H9 (cell line): Measurements from ENCODE around the gene SERPINB11. TPM values are rescaled to one million over a fixed set of nuclear protein-coding genes. Genes with fewer than 3 reads are reported as not detected.

Experiments used
- DNase-seq: peaks from one replicate; pipeline ENCODE4 v3.0.0-alpha.2; 2017
- H2AFZ ChIP-seq: one replicate; pipeline ENCODE4 v1.6.1; 2013; ENCODE audit warnings: mild to moderate bottlenecking, low read length, control low read depth, moderate library complexity
- H2AK5ac ChIP-seq: 2 replicates; pipeline ENCODE4 v1.6.1; 2013; ENCODE audit warnings: low read length, control low read depth, mixed read lengths; ENCODE audit not compliant: insufficient read length
- H2BK120ac ChIP-seq: one replicate; pipeline ENCODE4 v1.6.1; 2013; ENCODE audit warnings: low read depth, mild to moderate bottlenecking, low read length, control low read depth, inconsistent platforms; ENCODE audit not compliant: poor library complexity, severe bottlenecking
- H2BK12ac ChIP-seq: 2 replicates; pipeline ENCODE4 v1.6.1; 2013; ENCODE audit warnings: low read length, control low read depth, mixed read lengths, low read depth; ENCODE audit not compliant: insufficient read length
- H2BK15ac ChIP-seq: 2 replicates; pipeline ENCODE4 v1.6.1; 2013; ENCODE audit warnings: low read depth, low read length, control low read depth
- H2BK20ac ChIP-seq: one replicate; pipeline ENCODE4 v1.6.1; 2013; ENCODE audit warnings: low read depth, mild to moderate bottlenecking, low read length, control low read depth, inconsistent platforms; ENCODE audit not compliant: poor library complexity, severe bottlenecking
- H2BK5ac ChIP-seq: 2 replicates; pipeline ENCODE4 v1.6.1; 2013; ENCODE audit warnings: low read length, control low read depth, mixed read lengths; ENCODE audit not compliant: insufficient read length
- H3K14ac ChIP-seq: 2 replicates; pipeline ENCODE4 v1.6.1; 2013; ENCODE audit warnings: low read length, control low read depth; ENCODE audit not compliant: insufficient read depth
- H3K18ac ChIP-seq: 2 replicates; pipeline ENCODE4 v1.6.1; 2013; ENCODE audit warnings: low read depth, mild to moderate bottlenecking, mixed read lengths, low read length, control low read depth; ENCODE audit not compliant: insufficient read length
- H3K23ac ChIP-seq: 2 replicates; pipeline ENCODE4 v1.6.1; 2013; ENCODE audit warnings: low read length, control low read depth, mixed read lengths, low read depth; ENCODE audit not compliant: insufficient read length
- H3K23me2 ChIP-seq: 2 replicates; pipeline ENCODE4 v1.6.1; 2013; ENCODE audit warnings: low read depth, mild to moderate bottlenecking, mixed read lengths, low read length, control low read depth; ENCODE audit not compliant: insufficient read length, poor library complexity, severe bottlenecking
- H3K27ac ChIP-seq: 2 replicates; pipeline ENCODE4 v1.5.1; 2013; ENCODE audit warnings: low read length, control low read depth, mixed read lengths, low read depth; ENCODE audit not compliant: insufficient read length
- H3K27me3 ChIP-seq: 2 replicates; pipeline ENCODE4 v1.6.1; 2013; ENCODE audit warnings: low read length, control low read depth, inconsistent platforms; ENCODE audit not compliant: insufficient read depth
- H3K4ac ChIP-seq: 2 replicates; pipeline ENCODE4 v1.6.1; 2013; ENCODE audit warnings: low read depth, mild to moderate bottlenecking, control low read depth, inconsistent platforms, low read length, moderate library complexity
- H3K4me1 ChIP-seq: 2 replicates; pipeline ENCODE4 v1.6.1; 2013; ENCODE audit warnings: low read length, control low read depth, inconsistent platforms; ENCODE audit not compliant: insufficient read depth
- H3K4me2 ChIP-seq: 2 replicates; pipeline ENCODE4 v1.6.1; 2013; ENCODE audit warnings: low read length, control low read depth, mixed read lengths; ENCODE audit not compliant: insufficient read length, insufficient read depth
- H3K56ac ChIP-seq: 2 replicates; pipeline ENCODE4 v1.6.1; 2013; ENCODE audit warnings: low read depth, mild to moderate bottlenecking, mixed read lengths, low read length, control low read depth; ENCODE audit not compliant: insufficient read length
- H3K79me1 ChIP-seq: 2 replicates; pipeline ENCODE4 v1.6.1; 2013; ENCODE audit warnings: low read depth, mild to moderate bottlenecking, moderate library complexity, low read length, control low read depth, inconsistent platforms; ENCODE audit not compliant: insufficient read depth, poor library complexity, severe bottlenecking
- H3K79me2 ChIP-seq: 2 replicates; pipeline ENCODE4 v1.6.1; 2013; ENCODE audit warnings: low read length, control low read depth, inconsistent platforms; ENCODE audit not compliant: insufficient read depth
- H3K9ac ChIP-seq: 2 replicates; pipeline ENCODE4 v1.6.1; 2013; ENCODE audit warnings: low read length, control low read depth, mixed read lengths; ENCODE audit not compliant: insufficient read length; ENCODE audit errors: extremely low read depth
- H3K9me3 ChIP-seq: one replicate; pipeline ENCODE4 v1.6.1; 2013; ENCODE audit warnings: low read depth, low read length, inconsistent platforms; ENCODE audit not compliant: control insufficient read depth
- H3T11ph ChIP-seq: one replicate; pipeline ENCODE4 v1.6.1; 2013; ENCODE audit warnings: mild to moderate bottlenecking, low read length, control low read depth, inconsistent platforms
- H4K20me1 ChIP-seq: one replicate; pipeline ENCODE4 v1.6.1; 2013; ENCODE audit not compliant: control insufficient read depth, insufficient read length, insufficient read depth
- H4K5ac ChIP-seq: 2 replicates; pipeline ENCODE4 v1.6.1; 2013; ENCODE audit warnings: low read depth, mild to moderate bottlenecking, mixed read lengths, low read length, control low read depth; ENCODE audit not compliant: insufficient read length
- H4K8ac ChIP-seq: replicated peaks from 2 replicates; pipeline ENCODE4 v1.6.1; 2013; ENCODE audit warnings: low read length, control low read depth, mixed read lengths, low read depth; ENCODE audit not compliant: insufficient read length
- H4K91ac ChIP-seq: 2 replicates; pipeline ENCODE4 v1.6.1; 2013; ENCODE audit warnings: low read depth, mild to moderate bottlenecking, moderate library complexity, mixed read lengths, low read length, control low read depth; ENCODE audit not compliant: insufficient read length
- H3K27ac Mint-ChIP-seq, 3 experiments: 2 replicates in 2 of 3; 3 replicates in 1 of 3; pipeline ENCODE4 v1.8.0; 2020 to 2021; ENCODE audit warnings: mixed read lengths in 3 of 3, mild to moderate bottlenecking in 1 of 3, moderate library complexity in 1 of 3
- H3K27me3 Mint-ChIP-seq: 2 replicates; pipeline ENCODE4 v1.8.0; 2021; ENCODE audit warnings: low read depth, mild to moderate bottlenecking, moderate library complexity, mixed read lengths
- H3K36me3 Mint-ChIP-seq, 3 experiments: 2 replicates in 2 of 3; 3 replicates in 1 of 3; pipeline ENCODE4 v1.8.0; 2020 to 2021; ENCODE audit warnings: low read depth in 3 of 3, mixed read lengths in 3 of 3; ENCODE audit not compliant: insufficient read depth in 1 of 3
- H3K4me1 Mint-ChIP-seq, 2 experiments: 2 replicates each; pipeline ENCODE4 v1.8.0; 2020; ENCODE audit warnings: mixed read lengths in 2 of 2
- H3K4me3 Mint-ChIP-seq, 2 experiments: 2 replicates in 1 of 2; 3 replicates in 1 of 2; pipeline ENCODE4 v1.8.0; 2020 to 2021; ENCODE audit warnings: mild to moderate bottlenecking in 2 of 2, mixed read lengths in 2 of 2, moderate library complexity in 1 of 2
- H3K9me3 Mint-ChIP-seq, 2 experiments: 2 replicates in 1 of 2; 3 replicates in 1 of 2; pipeline ENCODE4 v1.8.0; 2020; ENCODE audit warnings: mild to moderate bottlenecking in 2 of 2, mixed read lengths in 2 of 2, moderate library complexity in 1 of 2
- CTCF ChIP-seq: fragments of 200-600 bp; sonication (generic); conservative IDR thresholded peaks from 3 replicates; pipeline ENCODE4 v1.8.0; 2021; ENCODE audit warnings: antibody characterized with exemption, mild to moderate bottlenecking
- WGBS: extraction: QIAGEN DNeasy Blood & Tissue Kit; methylation state at CpG from one replicate; pipeline ENCODE4 v1.1.7; 2013; ENCODE audit warnings: missing lambda C conversion rate, low lambda C conversion rate, mixed read lengths; ENCODE audit not compliant: insufficient read length; ENCODE audit errors: extremely low coverage; 5-methylcytosine and 5-hydroxymethylcytosine counted together
- total RNA-seq: library from RNA; stranded (reverse); gene quantifications from 2 replicates; pipeline ENCODE4 v1.2.1, GENCODE V29; 2021

The SERPINB11 gene
- total RNA-seq, 1 experiment from 2014 or later, result not detected

- Histone ChIP-seq H2BK15ac (no peak overlapping the region), H3K23me2 (no peaks in the 10 kb centered on the region), H4K91ac (no peak overlapping the region), H2BK12ac (no peak overlapping the region), H3K4me1 (peaks cover 4% of the 10 kb centered on the region; the same call in 1 of the 2 replicates), H3T11ph (no peak overlapping the region), H2AK5ac (no peak overlapping the region), H3K23ac (no peak overlapping the region), H3K56ac (no peak overlapping the region), H3K9ac (no peak overlapping the region), H3K27ac (no peak overlapping the region), H2AFZ (no peak overlapping the region), H3K9me3 (no peaks in the 10 kb centered on the region), H3K4ac (no peak overlapping the region), H2BK5ac (no peak overlapping the region), H3K27me3 (no peaks in the 10 kb centered on the region), H3K79me1 (no peaks in the 10 kb centered on the region), H4K8ac (no peak overlapping the region), H4K5ac (no peak overlapping the region), H3K14ac (no peak overlapping the region), H3K4me2 (no peak overlapping the region), H4K20me1 (no peaks in the 10 kb centered on the region), H3K79me2 (no peaks in the 10 kb centered on the region), H2BK20ac (no peak overlapping the region), H2BK120ac (no peak overlapping the region), H3K18ac (no peak overlapping the region)
- H3K27ac Mint-ChIP-seq, result peak overlapping the region in 1 of 3 experiments; percentile 41; a peak in 3 of 7 replicates
- peaks cover 0 to 2% of the 10 kb centered on the region in 2 experiments for H3K9me3 Mint-ChIP-seq
- peaks cover 0 to 11% (median 0%) of the 10 kb centered on the region in 3 experiments; a peak in 3 of 7 replicates for H3K36me3 Mint-ChIP-seq
- no peak for TF ChIP-seq CTCF
- H3K4me3 Mint-ChIP-seq, result no peak overlapping the region
- H3K27me3 Mint-ChIP-seq, result no peaks in the 10 kb centered on the region; the same call in 1 of the 2 replicates
- no peak for DNase-seq
- peaks cover 16% of the 10 kb centered on the region in 2 experiments for H3K4me1 Mint-ChIP-seq
- WGBS, result no CpG with 5 or more reads among the region's 5 CpGs
Observed at GRCh38 chr18:63683890-63684289, 18.9 kb upstream of the SERPINB11 start.
